KMS-11 (cell line): ENCODE measurements around the gene ENPP4.

Experiments used
- H2AFZ ChIP-seq: fragments of 200-600 bp; sonication (generic); 2 replicates; pipeline ENCODE4 v1.6.1; 2016; ENCODE audit warnings: antibody characterized with exemption, mixed run types, low read depth
- H3K27ac ChIP-seq: fragments of 200-600 bp; sonication (generic); 2 replicates; pipeline ENCODE4 v1.6.1; 2016; ENCODE audit warnings: mild to moderate bottlenecking, mixed run types
- H3K27me3 ChIP-seq: fragments of 200-600 bp; sonication (generic); 2 replicates; pipeline ENCODE4 v1.6.1; 2017; ENCODE audit warnings: mild to moderate bottlenecking, low read depth, mixed run types, moderate library complexity; ENCODE audit not compliant: insufficient read depth
- H3K36me3 ChIP-seq: fragments of 200-600 bp; sonication (generic); 2 replicates; pipeline ENCODE4 v1.6.1; 2017; ENCODE audit warnings: mild to moderate bottlenecking, mixed run types; ENCODE audit not compliant: insufficient read depth
- H3K4me1 ChIP-seq: fragments of 200-600 bp; sonication (generic); 2 replicates; pipeline ENCODE4 v1.6.1; 2016; ENCODE audit warnings: mild to moderate bottlenecking, low read depth, mixed run types; ENCODE audit not compliant: poor library complexity, severe bottlenecking
- H3K4me2 ChIP-seq: fragments of 200-600 bp; sonication (generic); 2 replicates; pipeline ENCODE4 v1.7.0; 2016; ENCODE audit warnings: mild to moderate bottlenecking, mixed run types
- H3K4me3 ChIP-seq: fragments of 200-600 bp; sonication (generic); IDR thresholded peaks from 2 replicates; pipeline ENCODE4 v1.6.1; 2017; ENCODE audit warnings: low read depth, low read length, mixed read lengths; ENCODE audit not compliant: insufficient read depth
- H3K79me2 ChIP-seq: fragments of 200-600 bp; sonication (generic); 2 replicates; pipeline ENCODE4 v1.6.1; 2016; ENCODE audit warnings: low read depth, mixed run types; ENCODE audit not compliant: insufficient read depth
- H3K9ac ChIP-seq: fragments of 200-600 bp; sonication (generic); 2 replicates; pipeline ENCODE4 v1.6.1; 2016; ENCODE audit warnings: mild to moderate bottlenecking, mixed run types
- H4K20me1 ChIP-seq: fragments of 200-600 bp; sonication (generic); 2 replicates; pipeline ENCODE4 v1.6.1; 2016; ENCODE audit warnings: mild to moderate bottlenecking, mixed run types; ENCODE audit not compliant: insufficient read depth
- CTCF ChIP-seq: fragments of 200-600 bp; sonication (generic); conservative IDR thresholded peaks from 2 replicates; pipeline ENCODE4 v1.6.1; 2017; ENCODE audit warnings: low read depth, mild to moderate bottlenecking, antibody characterized with exemption, low read length, moderate library complexity, mixed read lengths

ENPP4 gene

GRCh38 chr6:46175976-46176375 is 46.2 kb downstream of the ENPP4 start:
- peaks cover 10% of the 10 kb centered on the region for H3K27me3 ChIP-seq
- TF ChIP-seq CTCF = no peak
- peaks cover 33% of the 10 kb centered on the region for H3K4me1 ChIP-seq
- H3K4me3 ChIP-seq = no peak overlapping the region
- peak overlapping the region; percentile 23 for H3K4me2 ChIP-seq
- H3K36me3 ChIP-seq = no peaks in the 10 kb centered on the region
- H2AFZ ChIP-seq = no peak overlapping the region
- no peak overlapping the region for H3K9ac ChIP-seq
- H4K20me1 ChIP-seq = no peaks in the 10 kb centered on the region
- no peak overlapping the region for H3K27ac ChIP-seq
- H3K79me2 ChIP-seq = no peaks in the 10 kb centered on the region

- Histone ChIP-seq H2AFZ (no peak overlapping the region), H3K4me3 (no peak overlapping the region), H3K79me2 (no peaks in the 10 kb centered on the region), H3K27ac (no peak overlapping the region), H4K20me1 (no peaks in the 10 kb centered on the region), H3K4me2 (no peak overlapping the region), H3K9ac (no peak overlapping the region), H3K27me3 (no peaks in the 10 kb centered on the region), H3K4me1 (no peaks in the 10 kb centered on the region), H3K36me3 (no peaks in the 10 kb centered on the region)
- no peak for TF ChIP-seq CTCF
These were observed 54.3 kb downstream of the ENPP4 start for GRCh38 chr6:46184114-46184513.

- Histone ChIP-seq H3K9ac (no peak overlapping the region), H3K27ac (no peak overlapping the region), H3K4me1 (no peaks in the 10 kb centered on the region), H3K36me3 (no peaks in the 10 kb centered on the region), H3K4me2 (no peak overlapping the region), H3K27me3 (no peaks in the 10 kb centered on the region), H3K4me3 (no peak overlapping the region), H3K79me2 (no peaks in the 10 kb centered on the region), H2AFZ (no peak overlapping the region), H4K20me1 (no peaks in the 10 kb centered on the region)
- no peak for TF ChIP-seq CTCF
These were observed 56.8 kb downstream of the ENPP4 start for GRCh38 chr6:46186583-46186982.

GRCh38 chr6:46189726-46190125 is 59.9 kb downstream of the ENPP4 start:
- no peaks in the 10 kb centered on the region for H3K4me1 ChIP-seq
- no peaks in the 10 kb centered on the region for H3K27me3 ChIP-seq
- no peak overlapping the region for H3K27ac ChIP-seq
- no peak overlapping the region for H2AFZ ChIP-seq
- TF ChIP-seq CTCF = no peak
- H3K79me2 ChIP-seq = no peaks in the 10 kb centered on the region
- no peaks in the 10 kb centered on the region for H4K20me1 ChIP-seq
- H3K9ac ChIP-seq = no peak overlapping the region
- no peak overlapping the region for H3K4me2 ChIP-seq
- H3K4me3 ChIP-seq = no peak overlapping the region
- no peaks in the 10 kb centered on the region for H3K36me3 ChIP-seq

- no peaks in the 10 kb centered on the region for H3K36me3 ChIP-seq
- H3K4me2 ChIP-seq = no peak overlapping the region
- no peak for TF ChIP-seq CTCF
- H3K27me3 ChIP-seq = no peaks in the 10 kb centered on the region
- H3K79me2 ChIP-seq = no peaks in the 10 kb centered on the region
- H3K4me1 ChIP-seq = no peaks in the 10 kb centered on the region
- H4K20me1 ChIP-seq = no peaks in the 10 kb centered on the region
- no peak overlapping the region for H3K4me3 ChIP-seq
- no peak overlapping the region for H3K27ac ChIP-seq
- H2AFZ ChIP-seq = no peak overlapping the region
- H3K9ac ChIP-seq = no peak overlapping the region
These were observed 61.1 kb downstream of the ENPP4 start for GRCh38 chr6:46190889-46191288.
